HG02763 (cell line): ENCODE measurements around the gene GAB4.
"Not testable (repeated sequence)": the region's sequence is repeated elsewhere in the genome, so short reads cannot be mapped to it uniquely, and the experiment has no call there.

Experiments
- ATAC-seq: cut with Tn5 transposase; IDR thresholded peaks from one replicate; pipeline ENCODE4 v1.9.1; 2021; ENCODE audit warnings: mild to moderate bottlenecking, moderate library complexity; ENCODE audit not compliant: unreplicated experiment

GAB4 gene

DNA sequence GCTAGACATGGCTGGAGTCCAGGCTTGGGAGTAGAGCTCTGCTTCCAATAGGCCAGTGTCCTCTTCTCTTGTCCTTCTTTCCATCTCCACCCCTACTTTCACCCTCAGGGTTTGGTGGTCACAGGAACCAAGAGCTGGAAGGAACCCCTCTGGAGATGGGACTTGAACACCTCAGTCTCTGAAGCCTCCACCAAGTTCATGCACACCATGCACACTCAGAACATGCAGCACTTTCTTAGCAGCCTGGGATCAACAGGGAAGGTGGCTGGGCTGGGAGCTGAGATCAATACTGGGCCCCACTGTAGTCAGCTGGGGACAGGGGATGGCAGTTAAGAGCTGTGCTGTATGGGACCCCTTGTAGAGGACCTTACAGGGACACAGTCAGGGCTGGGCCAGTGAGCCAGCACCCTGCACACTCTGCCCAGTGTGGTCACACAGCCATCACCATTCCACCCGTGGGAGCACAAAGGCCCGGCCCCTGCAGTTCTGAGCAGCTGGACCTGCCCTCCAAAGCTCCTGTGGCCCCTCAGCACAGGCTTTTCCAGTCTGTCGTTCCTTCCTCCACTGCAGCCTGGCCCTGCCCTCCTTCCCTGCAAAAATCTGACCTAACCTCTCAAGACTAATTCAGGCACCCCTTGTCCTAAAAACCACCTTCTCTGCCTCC, 47.7 kb downstream of the GAB4 start:
- ATAC-seq: no peak

DNA sequence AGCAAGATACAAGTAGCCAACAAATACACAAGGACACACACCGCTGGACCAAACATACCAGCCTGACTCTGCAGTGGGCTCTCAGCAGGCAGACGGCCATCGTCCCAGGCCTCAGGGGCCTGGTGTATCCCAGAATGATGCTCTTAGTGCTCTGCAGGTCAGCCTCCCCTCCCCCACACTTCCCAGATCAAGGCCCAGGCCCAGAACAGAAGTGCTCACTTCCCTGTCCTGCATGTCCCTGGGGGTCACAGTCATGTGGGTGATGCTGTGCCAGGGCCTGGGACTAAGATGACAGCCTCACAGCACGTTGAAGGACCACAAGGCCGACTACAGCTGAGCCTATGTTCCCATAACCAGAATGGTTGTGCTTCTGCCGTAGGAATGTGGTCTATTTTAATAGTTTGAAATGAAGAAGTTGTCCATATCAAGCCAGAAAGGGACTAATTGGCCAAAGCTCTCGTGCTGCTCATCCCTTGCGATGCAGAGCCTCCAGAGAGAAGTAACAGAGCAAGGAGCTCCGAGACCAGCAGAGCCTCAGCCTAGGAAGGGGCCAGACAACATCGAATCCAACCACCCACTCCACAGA, 48.6 kb downstream of the GAB4 start:
- ATAC-seq: no peak

DNA sequence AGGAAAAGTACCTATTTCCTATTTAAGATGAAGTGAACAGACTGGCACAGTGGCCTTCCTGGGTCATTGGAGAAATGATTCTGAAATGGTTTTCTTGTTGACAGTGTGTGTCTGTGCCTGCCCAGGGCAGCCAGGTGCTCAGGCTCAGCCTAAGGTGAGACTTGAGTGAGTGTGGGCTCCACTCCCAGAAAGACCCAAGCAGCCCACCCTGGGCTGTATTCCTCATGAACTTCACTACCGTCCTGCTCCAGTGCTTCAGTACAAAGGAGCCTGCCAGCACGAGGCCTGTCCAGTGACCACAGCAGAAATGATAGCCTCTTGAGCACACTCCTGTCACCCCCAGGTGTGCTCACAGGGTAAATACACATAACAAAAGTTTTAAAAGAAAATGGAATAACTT, 49.5 kb downstream of the GAB4 start:
- ATAC-seq: no peak

DNA sequence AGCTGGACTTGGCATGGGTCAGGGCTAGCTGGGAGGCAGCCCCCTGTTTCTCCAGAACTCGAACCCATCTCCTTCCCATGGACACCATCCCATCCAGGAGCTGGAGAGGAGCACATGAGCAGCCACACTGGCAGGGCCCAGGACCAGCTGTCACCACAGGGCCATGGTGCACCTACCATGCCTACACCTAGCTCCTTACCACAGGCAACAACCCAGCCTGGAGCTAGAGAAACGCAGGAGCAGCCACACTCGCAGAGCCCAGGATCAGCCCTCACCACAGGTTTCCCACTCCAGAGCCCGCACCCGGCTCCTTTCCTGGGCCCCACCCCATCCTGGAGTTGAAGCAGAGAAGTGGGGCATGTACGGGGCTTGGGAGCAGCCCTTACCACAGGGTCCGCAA, 50.2 kb downstream of the GAB4 start:
- ATAC-seq: no peak

DNA sequence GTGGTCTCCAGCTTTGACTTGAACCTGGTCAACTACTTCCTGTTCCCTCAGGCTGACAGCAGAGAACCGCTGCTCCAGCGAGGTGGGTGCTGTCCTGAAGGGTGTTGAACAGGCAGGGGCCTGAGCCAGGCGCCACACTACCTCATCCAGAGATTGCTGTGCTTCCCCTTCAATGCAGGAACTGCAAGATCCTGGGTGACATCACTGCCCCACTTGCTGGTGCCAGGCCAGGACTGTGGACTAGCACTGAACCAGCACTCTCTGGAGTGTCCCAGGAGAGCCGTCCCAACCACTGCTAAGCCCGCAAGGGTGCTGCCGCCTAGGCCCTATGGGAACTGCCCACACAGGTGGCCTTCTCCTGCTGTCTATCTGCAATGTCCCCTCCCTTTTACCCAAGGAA, 51.7 kb downstream of the GAB4 start:
- no peak for ATAC-seq

DNA sequence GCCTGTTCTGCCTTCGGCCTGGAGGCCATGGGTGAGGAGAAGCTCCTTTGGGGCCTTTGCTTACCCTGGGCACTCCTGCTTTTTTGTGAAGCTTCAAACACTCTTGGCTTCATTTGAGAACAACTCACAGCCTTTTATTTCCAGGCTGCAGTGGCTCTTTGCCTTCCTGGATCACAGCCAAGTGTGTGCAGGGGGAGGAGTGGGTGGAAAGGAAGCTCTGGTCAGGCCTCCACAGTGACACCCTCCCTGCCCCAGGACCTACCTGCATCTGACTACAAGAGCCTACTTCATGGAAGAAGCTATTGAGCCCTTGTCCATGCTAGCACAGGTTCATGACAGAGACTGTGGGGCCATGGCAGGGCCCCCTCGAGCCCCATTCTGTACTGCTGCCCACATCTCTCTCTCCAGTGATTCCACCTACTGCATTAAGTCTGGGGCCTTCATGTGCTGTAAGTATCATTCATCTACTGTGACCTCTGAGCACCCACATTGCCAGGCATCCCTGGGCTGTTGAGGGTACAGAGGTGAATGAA, 52.3 kb downstream of the GAB4 start:
- ATAC-seq: no peak

DNA sequence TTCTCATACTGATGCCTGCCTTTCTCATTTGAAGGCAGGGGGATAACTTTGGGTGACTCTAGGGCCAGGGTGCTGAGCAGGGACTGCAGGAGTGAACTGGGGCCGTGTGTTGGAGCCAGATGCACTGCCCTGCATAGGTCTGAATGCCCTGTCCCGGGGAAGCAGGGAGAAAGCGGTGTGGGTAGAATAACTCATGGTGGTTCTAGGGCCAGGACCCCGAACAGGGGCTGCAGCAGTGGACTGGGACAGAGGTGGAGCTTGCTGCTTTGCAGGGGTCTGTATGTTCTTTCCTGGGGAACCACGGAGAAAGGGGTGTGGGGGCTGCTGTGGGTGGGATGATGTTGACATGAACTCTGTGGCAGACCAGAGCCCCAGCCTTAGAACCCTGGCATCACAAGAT, 52.9 kb downstream of the GAB4 start:
- no peak for ATAC-seq

DNA sequence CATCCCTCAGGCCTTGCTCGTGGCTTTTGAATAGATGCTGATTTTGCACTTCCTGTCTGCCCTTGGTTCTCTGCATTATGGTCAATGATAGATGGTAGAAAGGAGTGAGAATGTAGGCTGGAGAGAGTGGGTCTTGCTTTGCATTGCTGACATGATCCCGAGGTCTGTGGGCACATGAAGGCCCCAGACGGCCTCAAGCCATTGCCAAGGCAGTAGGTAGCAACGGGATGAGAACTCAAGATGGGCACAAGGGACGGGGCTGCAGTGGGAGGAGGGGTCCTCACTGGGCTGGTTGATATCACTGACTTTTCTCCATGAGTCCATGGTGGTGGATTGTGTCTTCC, 54.0 kb downstream of the GAB4 start:
- ATAC-seq: no peak

DNA sequence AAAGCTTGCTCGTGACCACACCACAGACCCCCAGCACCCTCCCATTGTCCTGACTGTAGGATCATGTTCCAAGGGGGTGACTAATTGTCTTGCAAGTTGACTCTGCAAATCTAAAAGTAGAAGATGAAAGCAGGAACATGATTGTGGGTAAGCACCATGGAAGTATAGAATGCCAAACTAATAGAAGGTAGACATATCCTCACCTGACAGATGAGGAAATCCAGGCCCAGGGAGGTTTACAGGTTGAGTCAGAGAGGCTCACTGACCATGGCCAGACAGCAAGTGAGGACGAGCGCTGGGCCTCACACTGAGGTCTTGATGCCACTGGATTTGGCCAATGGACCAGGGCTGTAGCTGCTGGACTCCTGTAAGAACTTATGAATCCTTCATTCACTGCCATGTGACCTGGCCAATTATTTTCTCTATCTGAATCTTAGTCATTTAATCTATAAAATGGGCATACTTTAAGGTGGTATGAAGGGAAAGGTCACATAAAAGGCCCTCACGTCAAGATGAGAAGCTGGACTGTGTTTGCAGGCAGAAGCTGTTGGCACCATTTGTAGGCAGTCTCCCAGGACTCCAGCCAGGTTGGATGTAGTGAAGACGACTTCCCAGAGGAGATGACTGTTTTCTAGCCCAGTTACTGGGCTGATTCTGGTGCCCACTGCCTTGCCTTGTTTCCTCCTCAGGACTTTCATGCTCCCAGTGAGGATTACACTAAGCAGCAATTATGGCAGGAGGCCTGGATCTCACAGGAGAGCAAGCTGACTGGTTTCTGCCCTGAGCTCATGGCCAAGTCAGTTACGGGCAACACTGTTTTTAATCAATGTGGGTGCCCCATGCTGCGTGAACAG, 54.6 kb downstream of the GAB4 start:
- no peak for ATAC-seq

DNA sequence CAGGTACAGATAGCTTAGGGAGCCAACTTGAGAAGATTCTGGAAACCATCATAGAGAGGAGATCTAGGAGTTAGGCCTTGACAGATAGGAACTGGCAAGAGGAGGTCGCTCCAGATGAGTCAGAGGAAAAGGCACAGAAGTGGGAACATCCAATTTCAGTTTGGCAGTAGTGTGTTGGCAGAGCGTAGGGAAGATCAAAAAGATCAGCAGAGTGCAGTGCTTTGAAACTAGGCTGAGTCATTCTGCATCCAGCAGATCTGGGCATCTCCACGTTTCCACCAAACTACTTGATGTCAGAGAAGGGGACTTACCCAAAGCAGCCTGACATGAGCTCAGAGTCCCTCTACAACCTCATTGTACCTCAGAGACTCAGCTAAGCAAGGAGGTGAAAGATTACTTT, 58.5 kb downstream of the GAB4 start:
- no peak for ATAC-seq

DNA sequence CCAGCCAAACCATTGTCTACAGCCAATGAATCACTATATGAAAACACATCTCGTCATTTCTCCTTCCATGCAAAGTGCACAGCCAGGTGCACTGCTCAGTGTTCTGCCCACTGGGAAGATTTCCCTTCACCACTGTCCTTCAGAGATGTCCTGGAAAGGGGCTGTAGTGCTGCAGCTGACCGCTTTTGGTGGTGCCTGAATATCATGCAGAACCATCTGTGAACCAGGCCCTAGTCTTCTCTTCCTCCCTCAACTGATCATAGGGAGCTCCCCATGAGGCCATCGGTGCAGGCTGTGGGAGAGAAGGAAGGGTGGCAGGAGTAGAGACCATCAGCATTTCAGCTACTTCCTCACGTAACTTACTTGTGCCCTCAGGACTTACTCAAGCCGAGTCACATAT, 70.2 kb downstream of the GAB4 start:
- no peak for ATAC-seq

DNA sequence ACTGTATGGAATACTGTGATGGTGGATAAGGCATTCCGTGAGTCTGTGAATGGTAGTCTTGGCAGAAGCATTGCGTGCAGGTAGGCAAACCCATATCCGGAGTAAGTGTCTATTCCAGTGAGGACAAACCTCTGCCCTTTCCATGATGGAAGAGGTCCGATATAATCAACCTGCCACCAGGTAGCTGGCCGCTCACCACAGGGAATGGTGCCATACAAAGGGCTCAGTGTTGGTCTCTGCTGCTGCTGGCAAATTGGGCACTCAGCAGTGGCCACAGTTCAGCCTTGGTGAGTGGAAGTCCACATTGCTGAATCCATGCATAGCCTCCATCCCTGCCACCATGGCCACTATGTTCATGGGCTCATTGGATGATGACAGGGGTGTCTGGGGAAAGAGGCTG, 70.8 kb downstream of the GAB4 start:
- not testable (repeated sequence) for ATAC-seq

DNA sequence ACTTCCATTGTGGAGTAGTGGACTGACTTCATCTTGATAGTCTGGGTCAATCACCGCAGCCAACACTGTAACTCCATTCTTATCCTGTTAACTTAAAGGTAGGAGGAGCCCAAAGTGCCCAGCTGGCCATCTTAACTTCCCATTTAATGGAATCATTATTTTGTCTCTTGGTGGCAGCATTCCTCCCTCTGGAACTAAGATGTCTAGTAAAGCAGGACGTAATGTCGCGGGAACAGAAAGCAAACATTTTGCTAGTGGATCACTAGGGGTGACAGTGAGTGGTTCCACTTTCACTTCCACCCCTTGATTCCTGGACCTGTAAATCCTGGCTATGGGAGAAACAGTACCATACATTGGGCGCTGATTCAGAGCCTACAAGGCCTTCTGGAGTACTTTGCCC, 71.4 kb downstream of the GAB4 start:
- no peak for ATAC-seq

DNA sequence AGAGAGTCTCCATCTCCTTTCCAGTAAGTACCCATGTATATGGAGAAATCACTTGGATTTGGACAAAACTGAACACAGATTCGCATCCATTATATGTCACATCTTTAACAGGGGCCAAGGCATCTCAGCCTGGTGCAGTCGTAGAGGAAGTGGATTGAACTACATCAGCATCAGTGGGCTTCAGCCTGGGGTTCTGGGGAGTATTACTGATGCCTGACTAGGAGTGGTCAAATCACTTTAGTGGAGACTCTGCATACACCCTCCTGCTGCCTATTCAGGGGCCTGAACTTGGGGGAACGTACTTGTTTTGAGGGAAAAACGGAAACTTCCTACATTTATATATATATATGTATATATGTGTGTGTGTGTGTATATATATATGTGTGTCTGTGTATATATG, 72.8 kb downstream of the GAB4 start:
- ATAC-seq: no peak

DNA sequence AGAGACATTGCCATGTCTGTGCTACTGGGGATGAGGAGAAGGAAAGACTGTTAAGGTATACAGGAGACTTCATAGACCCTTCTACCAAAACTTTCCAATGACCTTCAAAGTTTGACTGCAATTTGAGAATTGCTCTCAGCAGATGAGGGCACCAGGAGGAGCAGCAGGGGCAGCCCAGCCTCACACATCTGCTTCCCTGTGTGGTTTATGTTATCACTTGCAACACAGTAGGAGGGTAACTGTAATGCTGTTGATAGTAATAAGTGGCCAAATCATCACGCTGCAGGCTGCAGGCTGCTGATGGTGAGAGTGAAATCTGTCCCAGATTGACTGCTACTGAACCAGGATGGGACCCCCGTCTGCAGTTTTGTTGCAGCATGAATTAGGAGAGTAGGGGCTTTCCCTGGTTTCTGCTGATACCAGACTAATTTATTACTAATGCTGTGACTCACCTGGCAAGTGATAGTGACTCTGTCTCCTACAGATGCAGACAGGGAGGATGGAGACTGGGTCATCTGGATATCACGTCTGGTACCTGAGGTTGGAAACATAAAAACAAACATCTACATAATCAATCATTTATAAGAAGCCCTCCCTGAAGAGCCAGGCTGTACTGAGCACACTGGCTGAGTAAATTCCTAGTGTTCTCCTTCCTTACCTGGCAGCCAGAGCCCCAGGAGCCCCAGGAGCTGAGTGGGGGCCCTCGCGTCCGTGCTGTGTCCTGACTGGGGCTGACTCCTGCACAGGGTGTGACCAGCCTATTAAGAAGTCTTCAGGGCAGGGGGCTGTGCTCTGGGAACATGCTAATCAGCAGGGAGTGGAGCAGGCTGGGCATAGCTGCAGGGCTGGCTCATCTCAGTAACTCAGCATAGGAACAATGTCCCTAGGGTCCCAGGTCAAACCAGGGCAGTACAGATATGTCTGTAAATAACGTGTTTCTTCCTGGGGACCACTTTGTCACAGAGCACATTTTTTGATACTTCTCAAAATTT, 74.4 kb downstream of the GAB4 start:
- ATAC-seq: no peak

DNA sequence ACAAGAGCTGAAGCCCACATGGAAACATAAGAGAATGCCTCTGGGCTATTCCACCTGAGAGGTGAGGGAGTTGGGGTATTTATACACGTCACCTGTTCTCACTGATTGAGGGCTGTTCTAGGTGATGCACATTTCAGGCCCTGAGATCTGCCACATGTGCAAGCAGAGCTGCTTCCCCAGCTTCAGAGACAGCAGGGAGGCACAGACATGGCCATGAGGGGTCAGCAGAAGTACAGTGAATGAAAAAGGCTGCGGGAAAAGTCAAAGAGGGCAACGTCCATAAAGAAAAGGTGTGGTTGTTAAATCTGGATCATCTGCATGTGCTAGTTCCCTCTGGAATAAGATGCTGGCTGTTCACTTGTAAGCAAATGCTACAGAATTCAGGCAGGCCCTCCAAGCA, 75.4 kb downstream of the GAB4 start:
- ATAC-seq: no peak

DNA sequence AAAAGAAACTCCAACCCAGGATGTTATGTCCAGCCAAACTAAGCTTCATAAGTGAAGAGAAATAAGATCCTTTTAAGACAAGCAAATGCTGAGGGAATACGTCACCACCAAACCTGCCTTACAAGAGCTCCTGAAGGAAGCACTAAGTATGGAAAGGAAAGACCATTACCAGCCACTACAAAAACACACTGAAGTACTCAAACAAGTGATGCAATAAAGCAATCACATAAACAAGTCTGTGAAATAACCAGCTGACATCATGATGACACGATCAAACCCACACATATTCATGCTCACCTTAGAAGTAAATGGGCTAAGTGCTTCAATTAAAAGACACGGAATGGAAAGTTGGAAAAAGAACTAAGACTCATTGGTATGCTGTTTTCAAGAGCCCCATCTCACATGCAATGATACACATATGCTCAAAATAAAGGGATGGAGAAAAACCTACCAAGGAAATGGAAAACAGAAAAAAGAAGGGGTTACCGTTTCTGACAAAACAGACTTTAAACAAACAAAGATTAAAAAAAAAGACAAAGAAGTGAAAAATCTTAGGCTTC, 82.5 kb downstream of the GAB4 start:
- no peak for ATAC-seq

DNA sequence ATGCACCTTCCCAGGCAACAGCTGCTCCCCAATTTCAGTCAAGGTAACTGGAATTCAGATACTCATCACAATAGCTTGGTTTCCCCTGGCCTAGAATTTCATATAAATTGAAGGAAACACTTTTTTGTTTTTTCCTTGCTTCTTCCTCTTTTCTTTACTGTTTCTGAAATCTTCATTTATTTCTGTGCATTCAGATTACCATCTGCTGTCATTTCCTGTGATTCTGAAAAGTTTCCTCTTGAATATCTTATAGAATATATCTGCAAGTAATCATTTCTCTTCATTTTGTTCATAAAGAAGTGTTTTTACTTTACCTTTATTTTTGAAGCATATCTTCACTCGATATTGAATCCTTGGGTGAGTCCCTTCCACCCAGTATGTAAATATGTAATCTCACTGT, 85.3 kb downstream of the GAB4 start:
- ATAC-seq: no peak

DNA sequence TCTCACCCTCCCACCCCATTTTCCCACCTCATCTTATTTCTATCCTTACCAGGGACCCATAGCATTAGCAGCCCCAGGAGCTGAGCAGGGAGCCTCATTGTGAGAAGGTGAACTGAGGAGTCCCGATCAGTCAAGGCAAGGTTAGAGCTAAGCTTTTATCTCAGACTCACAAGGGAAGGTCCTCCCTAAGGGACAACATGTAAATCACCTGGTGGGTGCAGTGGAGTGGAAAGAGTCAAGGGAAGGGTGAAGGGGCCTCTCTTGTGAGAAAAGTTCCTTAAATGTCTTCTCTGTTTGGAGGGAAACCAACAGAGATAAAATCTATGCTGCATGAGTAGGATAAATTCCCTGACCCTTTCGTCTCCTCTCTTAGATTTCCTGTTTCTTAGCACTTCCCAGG, 85.9 kb downstream of the GAB4 start:
- no peak for ATAC-seq

DNA sequence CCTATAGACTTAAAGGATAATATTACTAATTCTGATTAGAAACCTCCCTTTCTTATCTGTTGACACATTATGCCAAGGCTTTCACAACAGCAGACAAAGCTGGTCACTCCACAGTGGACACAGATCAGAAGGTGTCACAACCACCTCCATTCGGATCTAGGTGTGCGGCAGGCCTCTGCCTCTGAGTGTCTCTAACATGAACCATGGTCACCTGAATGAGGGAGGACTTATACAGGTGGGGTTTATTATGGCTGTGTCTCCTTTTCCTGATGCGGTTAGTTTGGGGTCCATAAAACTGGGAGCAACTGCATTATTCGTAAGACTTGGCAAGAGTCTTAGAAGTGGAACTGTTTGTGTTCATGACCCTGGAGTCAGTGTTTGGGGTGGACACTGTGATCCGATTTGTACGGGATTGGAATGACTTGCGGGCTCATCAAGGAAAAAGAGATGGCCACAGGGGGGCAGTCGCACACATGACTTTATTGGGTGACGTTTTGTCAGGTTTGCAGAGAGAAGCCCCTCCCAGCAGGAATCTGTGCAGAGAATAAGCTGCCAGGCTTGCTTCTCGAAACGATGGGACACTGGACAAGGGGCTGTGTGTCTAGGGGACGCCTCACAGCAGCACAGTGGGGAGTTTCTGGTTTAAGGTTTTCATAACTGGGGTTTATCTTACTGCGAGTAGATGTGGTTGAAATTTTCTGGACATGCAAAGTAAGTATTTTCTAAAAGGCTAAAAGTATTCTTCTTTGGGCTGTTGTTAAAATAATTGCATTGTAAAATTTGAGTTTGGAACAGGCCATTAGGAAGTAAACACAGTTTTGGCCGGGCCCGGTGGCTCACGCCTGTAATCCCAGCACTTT, 90.6 kb downstream of the GAB4 start:
- ATAC-seq: no peak
